NB4 (cell line): ENCODE measurements around the gene PLCB3.

ENCODE experiments used
- DNase-seq: peaks from one replicate; pipeline ENCODE4 v3.0.0; 2010; ENCODE audit warnings: low read depth
- H3K4me3 ChIP-seq: one replicate; pipeline ENCODE4 v1.5.1; 2011; ENCODE audit warnings: mild to moderate bottlenecking, low read depth, low read length, moderate library complexity
- CTCF ChIP-seq: IDR thresholded peaks from one replicate; pipeline ENCODE4 v1.5.1; 2012; ENCODE audit warnings: low read depth, low read length
- MAX ChIP-seq: IDR thresholded peaks from 2 replicates; pipeline ENCODE4 v1.6.1; 2011; ENCODE audit warnings: low read depth, low read length
- MYC ChIP-seq: IDR thresholded peaks from 2 replicates; pipeline ENCODE4 v1.6.1; 2011; ENCODE audit warnings: low read depth, low read length
- POLR2A ChIP-seq: IDR thresholded peaks from 2 replicates; pipeline ENCODE4 v1.6.1; 2011; ENCODE audit warnings: mild to moderate bottlenecking; ENCODE audit not compliant: insufficient read length; ENCODE audit errors: extremely low read depth

Gene PLCB3

GRCh38 chr11:64260147-64260708 lies 8.9 kb downstream of the PLCB3 start:
- TF ChIP-seq POLR2A (no peak), CTCF (no peak), MYC (no peak), MAX (no peak)
- no peak overlapping the region for H3K4me3 ChIP-seq
- no peak for DNase-seq

GRCh38 chr11:64261556-64262080 lies 10.3 kb downstream of the PLCB3 start:
- TF ChIP-seq MAX, result no peak
- TF ChIP-seq POLR2A, result no peak
- no peak for TF ChIP-seq CTCF
- TF ChIP-seq MYC, result no peak
- DNase-seq, result no peak
- H3K4me3 ChIP-seq, result no peak overlapping the region

- H3K4me3 ChIP-seq, result no peak overlapping the region
- TF ChIP-seq POLR2A (no peak), MYC (no peak), CTCF (no peak), MAX (no peak)
- no peak for DNase-seq
Observed at GRCh38 chr11:64262271-64263002, 11.1 kb downstream of the PLCB3 start.

GRCh38 chr11:64263021-64263946 lies 12.0 kb downstream of the PLCB3 start:
- no peak overlapping the region for H3K4me3 ChIP-seq
- no peak for TF ChIP-seq MYC
- TF ChIP-seq CTCF, result no peak
- no peak for TF ChIP-seq POLR2A
- no peak for TF ChIP-seq MAX
- DNase-seq, result no peak

- DNase-seq, result no peak
- no peak overlapping the region for H3K4me3 ChIP-seq
Observed at GRCh38 chr11:64263947-64264317, 12.6 kb downstream of the PLCB3 start.

More at GRCh38 chr11:64263947-64264317, 12.6 kb downstream of the PLCB3 start:
- TF ChIP-seq MYC, result no peak
- no peak for TF ChIP-seq MAX
- TF ChIP-seq CTCF, result no peak
- TF ChIP-seq POLR2A, result no peak
